HG03280 (cell line): ENCODE data around the gene BANP.
"Not testable (repeated sequence)": the region's sequence is repeated elsewhere in the genome, so short reads cannot be mapped to it uniquely, and the experiment has no call there.

Experiments
- ATAC-seq: cut with Tn5 transposase; IDR thresholded peaks from one replicate; pipeline ENCODE4 v1.9.1; 2021; ENCODE audit warnings: mild to moderate bottlenecking, moderate library complexity; ENCODE audit not compliant: unreplicated experiment

BANP gene

DNA sequence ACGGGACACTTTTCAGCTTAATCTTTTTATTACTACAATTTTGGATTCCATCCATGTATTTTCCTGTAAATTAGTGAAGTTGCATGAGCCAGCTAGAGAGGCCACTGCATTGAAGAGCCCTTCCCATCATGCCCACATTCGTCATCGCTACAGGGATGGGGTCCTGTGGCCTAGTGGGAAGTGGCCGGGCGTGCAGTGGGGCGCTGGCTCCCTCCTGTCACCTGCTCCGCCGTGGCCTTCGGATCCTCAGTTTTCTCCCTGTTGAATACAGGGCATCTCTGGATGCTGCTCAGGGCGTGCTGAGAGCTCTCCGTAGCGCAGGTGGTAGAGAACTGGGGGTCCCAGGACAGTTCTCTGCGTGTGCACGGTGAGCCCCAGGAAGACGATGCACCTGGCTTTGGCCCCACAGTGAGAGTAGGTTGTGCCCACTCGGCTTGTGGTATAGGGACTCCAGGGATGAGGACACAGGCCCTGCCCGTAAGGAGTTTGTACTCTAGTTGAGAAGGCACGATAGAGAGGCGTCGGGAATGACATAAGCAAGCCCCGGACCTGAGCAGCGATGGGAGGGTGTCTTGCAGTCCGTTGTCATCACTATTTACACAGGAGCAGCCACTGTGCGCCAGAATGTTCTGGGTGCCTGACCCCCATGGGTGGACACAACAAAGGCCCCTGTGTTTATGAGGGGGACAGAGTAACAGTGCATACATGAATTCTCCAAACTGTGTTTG is 74.8 kb downstream of the BANP start:
- not testable (repeated sequence) for ATAC-seq

DNA sequence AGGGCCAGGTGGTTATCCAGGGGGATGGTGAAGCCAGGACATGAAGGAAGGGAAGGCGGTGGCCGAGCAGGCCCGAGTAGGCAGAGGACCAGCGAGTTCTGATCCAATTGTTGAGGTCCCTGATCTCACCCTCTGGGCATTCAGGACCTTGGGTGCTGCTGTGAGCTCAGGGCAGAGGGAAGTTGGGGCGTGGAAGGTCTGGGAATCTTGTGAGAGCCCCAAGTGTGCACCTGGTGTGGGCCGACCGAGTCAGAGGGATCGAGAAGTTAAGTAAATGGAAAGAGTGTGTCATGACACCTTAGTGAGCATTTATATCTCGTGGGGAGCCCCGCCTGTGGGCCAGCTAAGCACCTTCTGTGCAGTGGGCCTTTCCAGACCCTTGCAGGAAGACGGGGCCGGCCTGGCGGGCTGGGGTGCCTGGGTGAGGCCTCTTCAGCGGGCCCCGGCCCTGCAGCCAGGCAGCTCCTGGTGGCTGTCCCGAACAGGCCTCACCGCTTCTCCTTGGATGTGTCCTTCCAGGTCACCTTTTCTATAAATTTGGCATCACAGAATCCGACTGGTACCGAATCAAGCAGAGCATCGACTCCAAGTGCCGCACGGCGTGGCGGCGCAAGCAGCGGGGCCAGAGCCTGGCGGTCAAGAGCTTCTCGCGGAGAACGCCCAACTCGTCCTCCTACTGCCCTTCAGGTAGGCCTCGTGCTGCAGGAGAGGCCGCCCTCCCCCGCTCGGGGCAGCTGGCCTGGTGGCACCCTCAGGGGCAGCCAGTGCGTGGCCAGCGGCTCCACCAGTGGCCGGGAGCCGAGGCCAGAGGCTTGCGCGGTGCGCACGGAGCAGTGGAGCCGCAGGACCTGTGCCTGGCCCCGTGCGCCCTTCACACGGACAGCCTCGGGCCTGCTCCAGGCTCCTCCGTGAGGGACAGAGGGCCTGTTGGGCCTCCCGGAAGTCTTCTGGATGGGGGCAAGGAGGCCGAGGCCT is 76.0 kb downstream of the BANP start:
- ATAC-seq = no peak

DNA sequence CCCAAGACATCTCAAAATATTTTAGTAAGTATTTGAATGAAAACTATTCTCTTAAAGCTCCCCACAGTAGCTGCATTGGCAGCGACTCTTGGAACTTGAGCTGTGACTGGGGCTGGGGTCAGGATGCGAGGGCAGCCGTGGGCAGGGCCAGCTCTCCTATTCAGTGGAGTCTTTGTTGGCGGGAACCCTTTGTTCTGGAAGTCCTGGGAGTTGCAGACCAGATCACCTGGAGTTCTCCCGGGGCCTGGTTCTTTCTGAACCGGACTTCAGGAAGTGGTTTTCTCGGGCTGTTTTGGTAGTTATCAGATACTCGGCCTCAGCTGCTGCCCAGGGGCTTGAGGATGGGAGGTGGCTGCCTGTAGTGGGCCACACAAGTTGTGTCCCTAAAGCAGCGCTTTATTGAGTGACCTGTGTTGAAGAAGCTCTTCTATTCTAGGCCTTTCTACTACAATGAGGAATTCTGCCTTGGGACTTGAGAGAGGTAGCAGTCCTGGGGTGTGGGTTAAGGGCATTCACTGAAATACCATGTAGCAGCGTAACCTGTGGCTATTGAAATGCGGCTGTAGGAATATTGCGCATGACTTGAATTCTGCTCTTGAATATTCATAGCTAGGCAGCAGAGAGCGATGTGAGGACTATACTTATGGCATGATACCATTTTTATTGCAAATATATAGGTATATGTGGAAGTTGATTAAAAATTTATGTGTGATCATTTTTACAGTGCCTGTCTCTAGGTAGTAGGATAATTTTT is 77.1 kb downstream of the BANP start:
- not testable (repeated sequence) for ATAC-seq

DNA sequence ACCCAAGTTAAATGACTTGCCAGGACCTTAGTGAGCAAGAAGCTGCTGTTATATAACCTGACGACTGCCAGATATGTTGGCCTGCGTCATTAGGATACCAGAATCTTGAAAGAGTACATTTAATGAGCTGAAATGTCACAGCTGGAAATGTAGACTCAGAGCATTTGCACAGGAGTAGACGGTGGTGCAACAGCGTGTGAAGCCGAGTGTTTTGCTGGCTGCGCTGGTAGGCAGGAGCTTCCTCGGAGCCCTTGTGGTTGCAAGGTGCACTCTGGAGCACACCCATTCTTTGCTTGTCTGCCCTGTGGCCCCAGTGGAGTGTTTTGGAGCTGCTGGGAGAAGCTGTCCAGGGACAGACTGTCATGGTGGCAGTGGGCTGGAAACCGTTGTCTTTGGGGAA is 79.3 kb downstream of the BANP start:
- no peak for ATAC-seq

DNA sequence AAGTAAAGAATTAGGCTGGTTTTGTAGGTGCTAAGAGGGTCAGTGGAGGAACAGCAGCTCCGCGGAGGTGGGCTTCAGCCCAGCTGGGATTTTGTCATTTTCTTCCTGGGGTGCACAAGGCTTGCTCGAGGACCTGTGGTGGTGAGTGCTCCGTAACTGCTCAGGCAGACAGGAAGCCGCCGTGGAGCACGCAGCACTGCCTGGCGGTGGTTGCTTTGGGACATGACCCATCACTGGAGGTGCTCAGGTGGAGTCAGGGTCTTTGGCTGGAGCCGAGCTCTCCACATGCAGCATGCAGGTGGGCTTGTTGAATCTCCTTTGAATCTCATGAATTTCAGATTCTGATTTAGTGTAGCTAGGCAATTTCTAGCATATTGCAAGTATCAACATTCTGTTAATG is 79.7 kb downstream of the BANP start:
- ATAC-seq = not testable (repeated sequence)

DNA sequence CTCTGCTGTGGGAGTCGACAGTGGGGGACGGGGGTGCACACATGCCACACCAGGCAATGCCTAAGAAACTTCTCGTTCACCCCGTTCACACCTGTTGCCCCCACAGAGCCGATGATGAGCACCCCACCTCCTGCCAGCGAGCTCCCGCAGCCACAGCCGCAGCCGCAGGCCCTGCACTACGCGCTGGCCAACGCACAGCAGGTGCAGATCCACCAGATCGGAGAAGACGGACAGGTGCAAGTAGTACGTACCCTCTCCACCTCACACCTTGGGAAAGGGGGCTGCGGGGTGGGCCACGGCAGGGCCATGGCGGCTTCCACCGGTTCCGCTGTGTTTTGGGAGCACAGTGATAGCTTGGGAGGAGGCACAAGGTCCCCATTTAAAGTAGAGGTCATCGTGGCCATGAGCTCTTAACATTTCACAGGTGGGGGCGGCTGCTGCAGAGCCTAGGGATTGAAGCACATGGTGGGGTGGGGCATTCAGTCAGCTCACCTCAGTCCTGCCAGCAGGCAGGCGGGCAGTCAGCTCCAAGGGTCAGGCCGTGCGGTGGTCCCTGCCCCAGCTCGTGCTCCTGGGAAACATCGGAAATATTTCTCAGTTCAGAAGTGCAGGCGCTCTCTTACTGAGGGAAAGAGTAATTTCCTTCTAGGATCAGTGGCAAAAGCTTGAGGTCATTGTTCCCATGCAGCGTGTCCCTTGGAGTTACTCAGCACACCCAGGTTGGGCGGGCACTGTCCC is 81.9 kb downstream of the BANP start:
- not testable (repeated sequence) for ATAC-seq

DNA sequence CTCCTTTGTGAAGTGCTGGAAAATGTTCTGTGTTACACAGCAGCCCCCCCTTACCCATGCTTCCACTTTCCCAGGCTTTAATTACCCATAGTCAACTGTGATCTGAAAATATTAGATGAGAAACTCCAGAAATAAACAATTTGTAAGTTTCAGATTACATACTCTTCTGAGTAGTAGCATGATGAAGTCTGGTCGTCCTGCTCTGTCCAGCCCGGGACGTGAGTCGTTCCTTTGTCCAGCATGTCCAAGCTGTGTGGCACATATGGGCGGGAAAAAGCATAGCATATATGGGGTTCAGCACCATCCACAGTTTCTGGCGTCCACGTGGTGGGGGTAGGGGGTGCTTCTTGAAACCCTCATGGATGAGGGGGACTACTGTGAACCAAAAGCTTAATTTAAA is 83.5 kb downstream of the BANP start:
- ATAC-seq = no peak

DNA sequence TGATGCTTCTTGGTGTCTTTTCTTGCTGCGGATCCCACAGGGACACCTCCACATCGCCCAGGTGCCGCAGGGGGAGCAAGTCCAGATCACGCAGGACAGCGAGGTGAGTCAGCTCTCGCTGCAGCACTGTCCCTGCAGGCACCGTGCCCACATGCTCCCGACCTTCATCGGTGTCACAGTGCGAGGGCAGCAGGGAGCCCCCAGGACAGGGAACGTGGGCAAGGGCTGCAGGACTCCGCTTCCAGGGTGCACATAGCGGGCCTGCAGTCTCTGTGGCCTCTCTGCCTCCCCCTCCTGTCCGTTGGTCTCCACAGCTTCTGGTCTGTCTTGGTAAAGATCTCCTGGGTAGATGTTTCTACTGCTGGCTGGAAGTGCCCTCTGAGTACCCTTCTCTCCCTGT is 84.1 kb downstream of the BANP start:
- no peak for ATAC-seq

DNA sequence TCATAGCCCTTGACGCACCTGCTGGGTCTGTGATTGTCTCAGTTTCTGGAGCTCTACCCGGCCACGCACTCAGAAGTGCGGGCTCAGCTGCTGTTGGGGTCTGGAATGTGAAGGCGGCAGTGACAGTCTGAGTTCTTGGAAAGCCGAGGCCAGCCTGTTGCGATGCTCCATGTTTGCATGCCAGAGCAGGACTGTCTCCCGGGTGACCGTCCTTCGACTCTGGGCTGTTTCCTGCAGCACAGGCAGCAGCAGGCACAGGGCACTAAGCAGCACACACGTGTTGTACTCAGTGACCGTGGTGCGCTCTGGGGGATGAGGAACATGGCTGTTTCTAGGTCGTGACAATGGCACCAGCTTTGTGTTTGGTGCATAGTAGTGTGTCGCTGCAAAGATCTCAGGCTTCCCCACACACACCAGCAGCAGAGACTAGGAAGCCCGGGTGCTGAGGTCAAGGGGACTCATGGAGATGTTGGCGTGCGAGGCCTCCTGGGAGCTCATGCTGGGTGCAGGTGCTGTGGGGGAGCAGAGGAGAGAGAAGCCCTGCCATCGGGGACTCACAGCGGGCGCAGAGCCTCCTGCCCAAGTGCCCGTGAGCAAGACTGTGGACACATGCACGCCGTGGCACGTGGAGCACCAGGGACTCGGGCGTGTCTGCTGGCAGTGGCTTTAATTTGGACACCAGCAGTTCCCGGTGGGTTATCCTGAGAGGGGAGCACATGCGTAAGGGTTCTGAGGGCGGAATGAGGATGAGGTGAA is 84.8 kb downstream of the BANP start:
- ATAC-seq = not testable (repeated sequence)

DNA sequence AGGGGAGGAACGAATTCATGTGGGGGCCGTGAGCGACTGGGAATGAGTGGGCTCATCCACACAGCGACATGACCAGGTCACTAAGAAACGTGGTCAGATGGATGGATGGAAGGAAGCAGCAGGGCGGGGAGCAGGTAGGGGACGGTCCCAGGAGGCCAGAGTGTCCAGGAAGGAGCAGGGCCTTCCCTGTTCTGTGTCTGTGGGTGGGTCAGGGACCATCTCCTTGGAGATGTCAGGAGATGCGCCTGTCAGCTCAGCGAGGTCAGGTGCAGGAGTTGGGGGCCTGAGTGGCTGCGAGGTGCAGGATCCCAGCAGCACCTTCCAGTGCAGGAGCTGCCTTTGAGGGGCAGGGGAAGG is 85.4 kb downstream of the BANP start:
- not testable (repeated sequence) for ATAC-seq

DNA sequence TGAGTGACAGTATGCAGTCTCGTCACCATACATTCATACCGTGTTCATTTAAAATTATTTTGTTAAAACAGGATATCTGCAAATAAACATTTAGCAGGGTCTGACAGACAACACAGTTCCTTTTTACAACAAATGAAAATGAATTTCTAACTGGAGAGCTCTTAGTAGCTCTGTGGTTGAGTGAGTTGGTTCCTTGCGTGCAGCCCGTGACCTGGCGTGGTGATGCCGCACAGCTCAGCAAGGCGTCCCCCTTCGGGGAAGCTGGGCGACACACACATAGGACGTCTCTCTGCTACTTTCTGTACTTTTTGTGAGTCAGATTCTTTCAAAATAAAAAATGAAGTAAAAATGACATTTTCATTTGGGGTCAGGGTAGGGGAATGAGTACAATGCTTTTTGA is 86.1 kb downstream of the BANP start:
- not testable (repeated sequence) for ATAC-seq

DNA sequence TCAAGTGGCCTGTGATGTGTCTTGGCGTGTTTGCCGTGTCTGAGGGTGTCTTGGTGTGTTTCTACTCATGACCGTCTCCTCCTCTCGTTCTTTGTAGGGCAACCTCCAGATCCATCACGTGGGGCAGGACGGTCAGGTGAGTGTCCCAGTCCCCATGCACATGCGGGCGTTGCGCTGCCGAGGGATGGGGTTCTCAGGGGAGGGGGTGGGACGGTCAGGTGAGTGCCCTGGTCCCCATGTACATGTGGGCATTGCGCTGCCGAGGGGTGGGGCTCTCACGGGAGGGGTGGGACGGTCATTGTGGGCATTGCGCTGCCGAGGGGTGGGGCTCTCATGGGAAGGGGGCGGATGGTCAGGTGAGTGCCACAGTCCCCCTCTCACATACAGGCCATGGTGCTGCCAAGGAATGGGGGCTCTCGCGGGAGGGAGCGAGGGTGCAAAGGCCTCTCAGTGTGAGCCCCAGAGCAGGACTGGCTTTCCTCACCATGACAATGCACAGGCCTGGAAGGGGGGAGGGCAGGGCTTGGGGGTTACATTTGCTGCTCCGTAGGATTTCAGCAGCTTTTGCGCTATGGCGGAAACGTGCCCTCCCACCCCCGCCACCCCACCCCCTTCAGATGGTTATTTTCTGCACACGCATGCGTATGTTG is 86.8 kb downstream of the BANP start:
- ATAC-seq = not testable (repeated sequence)

DNA sequence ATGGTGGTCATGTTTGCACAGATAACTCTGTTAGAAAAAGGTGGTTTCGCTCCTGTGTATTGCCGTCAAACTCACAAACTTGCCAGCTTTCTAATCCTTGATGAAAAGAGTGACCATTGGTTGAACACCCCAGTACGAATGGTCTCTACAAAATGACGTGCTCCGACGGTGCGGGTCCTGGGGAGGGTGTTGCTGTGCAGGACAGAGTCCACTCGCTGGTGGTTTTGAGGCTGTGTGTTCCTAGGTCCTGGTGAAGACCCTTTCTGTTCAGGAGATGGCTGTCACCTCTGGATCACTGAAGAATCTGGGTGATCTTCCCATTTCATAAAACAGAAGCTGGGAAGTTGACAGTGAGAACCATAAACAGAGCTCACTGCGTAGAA is 87.3 kb downstream of the BANP start:
- not testable (repeated sequence) for ATAC-seq

DNA sequence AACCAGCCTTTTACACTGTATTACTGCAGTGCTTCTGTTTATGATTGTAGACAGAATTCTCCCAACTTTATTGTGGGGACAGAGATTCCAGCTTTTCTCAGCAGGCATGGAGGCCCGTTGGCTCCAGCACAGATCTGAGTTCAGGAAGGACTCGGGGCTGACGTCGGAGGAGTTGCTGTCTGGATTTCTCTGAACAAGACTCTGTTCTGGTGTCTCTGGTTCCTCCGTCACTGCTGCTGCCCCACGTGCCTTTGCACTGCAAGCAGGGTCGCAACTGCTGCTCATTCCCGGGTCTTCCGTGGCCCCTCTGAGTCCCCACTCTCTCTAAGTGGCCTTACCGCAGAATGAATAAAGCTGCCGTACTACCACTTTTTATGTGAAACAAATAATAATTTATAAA is 88.4 kb downstream of the BANP start:
- ATAC-seq = no peak

DNA sequence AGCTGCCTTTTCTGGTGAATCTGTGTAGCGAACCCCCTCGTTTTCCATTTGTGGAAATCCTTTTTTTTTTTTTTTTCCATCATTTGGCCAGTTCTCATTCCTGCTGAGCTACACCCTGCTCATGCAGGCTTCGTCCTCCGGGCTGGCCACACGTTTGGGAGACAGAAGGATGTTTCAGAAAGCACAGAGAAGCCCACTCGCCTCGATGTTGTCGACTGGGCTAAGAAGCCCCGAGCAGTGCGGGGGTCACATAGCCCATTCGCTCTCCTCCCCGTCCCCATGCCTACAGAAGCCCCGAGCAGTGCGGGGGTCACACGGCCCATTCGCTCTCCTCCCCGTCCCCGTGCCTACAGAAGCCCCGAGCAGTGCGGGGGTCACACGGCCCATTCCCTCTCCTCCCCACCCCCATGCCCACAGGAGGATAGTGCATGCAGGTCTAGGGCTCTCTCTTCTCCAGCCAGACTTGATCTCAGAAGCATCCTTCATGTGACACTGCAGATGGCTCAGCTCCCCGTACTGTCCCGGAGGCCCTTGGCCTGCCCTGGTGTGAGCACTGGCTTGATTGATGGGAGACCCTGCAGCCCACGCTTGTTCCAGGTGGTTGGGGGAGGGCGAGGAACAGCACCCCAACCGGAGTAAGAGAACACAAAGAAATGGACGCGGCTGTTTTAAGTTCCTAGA is 89.1 kb downstream of the BANP start:
- not testable (repeated sequence) for ATAC-seq

DNA sequence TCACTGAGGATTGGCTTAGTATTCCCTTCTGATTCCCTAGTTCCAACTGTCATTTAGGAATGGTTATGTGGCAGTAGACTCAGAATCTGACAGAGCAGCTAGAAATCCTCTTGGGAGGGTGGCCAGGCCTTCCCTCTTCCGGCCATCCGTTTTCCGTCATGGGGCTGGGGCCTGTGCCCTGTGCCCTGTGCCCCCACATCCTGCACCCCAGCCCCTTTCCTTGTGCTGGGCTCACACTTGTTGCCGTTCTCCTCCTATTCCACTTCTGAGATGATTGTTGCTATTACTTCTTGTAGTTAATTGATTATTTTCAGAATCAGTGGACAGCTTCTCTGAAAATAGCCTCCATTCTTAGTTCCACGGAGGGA is 89.6 kb downstream of the BANP start:
- ATAC-seq = not testable (repeated sequence)

DNA sequence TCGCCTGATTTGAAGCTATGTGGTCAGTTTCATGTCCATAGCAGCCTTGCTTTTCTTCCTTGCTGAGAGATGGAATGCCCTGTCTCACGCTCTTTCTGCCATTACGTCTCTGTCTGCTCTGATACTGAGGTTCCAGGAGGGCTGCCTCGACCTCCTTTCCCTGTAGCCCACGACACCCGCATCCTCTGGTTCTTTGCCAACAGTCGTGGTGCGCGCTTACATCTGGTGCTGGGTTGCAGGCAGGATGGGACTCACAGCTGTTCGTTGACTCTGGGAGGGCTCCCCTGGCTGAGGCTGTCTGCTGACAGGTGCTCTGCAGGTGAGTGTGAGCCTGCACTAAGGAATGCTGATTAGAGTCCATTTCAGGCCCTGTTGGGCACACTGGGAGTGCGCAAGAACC is 90.3 kb downstream of the BANP start:
- not testable (repeated sequence) for ATAC-seq

DNA sequence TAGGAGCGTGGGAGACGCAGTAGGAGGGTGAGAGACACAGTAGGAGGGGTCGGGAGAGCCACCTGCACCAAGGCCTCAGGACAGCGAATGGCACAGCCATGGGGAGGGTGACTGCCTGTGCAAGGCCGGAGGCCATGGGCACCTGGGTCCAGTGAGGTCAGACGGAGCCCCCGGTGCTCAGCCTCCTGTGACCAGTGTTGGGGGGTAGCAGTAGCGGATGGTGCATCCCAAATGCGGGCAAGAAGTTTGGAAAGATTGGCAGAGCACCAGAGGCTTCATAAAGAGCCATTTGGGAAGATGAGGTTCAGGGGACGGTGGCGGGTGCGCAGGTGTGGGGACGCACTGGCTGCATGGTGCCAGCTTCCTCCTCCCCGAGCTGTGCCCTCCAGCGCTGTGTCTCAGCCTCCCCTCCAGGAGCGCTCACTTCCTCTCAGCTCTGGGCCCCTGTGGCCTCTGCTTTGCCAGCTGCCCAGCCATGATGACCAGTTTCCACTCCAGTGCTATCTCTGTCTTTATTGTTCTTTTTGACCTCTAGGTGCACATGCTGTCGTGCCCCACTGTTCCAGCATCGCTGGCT is 90.8 kb downstream of the BANP start:
- not testable (repeated sequence) for ATAC-seq
